Fibroblast of the aortic adventitia (primary cell): Measurements from ENCODE around the gene LAMA2. TPM values are rescaled to one million over a fixed set of nuclear protein-coding genes. Genes with fewer than 3 reads are reported as not detected.

Source experiments
- DNase-seq: peaks from one replicate; pipeline ENCODE4 v3.0.0-alpha.2; 2010; ENCODE audit warnings: low read depth
- H3K4me3 ChIP-seq: 2 replicates; pipeline ENCODE4 v1.5.1; 2011; ENCODE audit warnings: low read depth, mild to moderate bottlenecking, control low read depth, low read length, moderate library complexity
- CTCF ChIP-seq: IDR thresholded peaks from 2 replicates; pipeline ENCODE4 v1.5.1; 2011; ENCODE audit warnings: mild to moderate bottlenecking, low read length, control low read depth, inconsistent platforms; ENCODE audit not compliant: insufficient read depth
- total RNA-seq: library from RNA; depleted of rRNA; stranded (reverse); fragments of >200 nt; gene quantifications from 2 replicates; pipeline ENCODE4 v1.2.3, GENCODE V29; 2012; ENCODE audit warnings: low replicate concordance

The LAMA2 gene
- total RNA-seq, 1 donor, result 99.1 TPM

DNA sequence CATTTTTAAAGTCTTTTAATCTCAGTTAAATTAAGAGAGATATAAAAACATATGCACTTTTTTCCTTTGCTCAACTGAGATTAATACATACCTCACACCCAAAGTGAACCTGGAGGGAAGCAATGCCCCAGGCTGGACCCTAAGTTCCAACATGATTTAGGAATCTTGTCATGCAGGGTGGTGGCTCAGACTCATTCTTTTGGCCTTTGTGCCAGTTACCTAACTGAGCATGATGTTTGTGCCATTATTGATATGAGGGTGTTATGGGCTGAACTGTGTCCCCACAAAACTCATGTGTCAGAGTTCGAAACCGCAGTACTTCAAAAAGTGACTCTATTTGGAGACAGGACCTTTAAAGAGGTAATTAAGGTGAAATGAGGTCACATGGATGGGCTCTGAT is 639.0 kb downstream of the LAMA2 start:
- no peak overlapping the region for H3K4me3 ChIP-seq
- TF ChIP-seq CTCF, result no peak
- DNase-seq, result no peak

DNA sequence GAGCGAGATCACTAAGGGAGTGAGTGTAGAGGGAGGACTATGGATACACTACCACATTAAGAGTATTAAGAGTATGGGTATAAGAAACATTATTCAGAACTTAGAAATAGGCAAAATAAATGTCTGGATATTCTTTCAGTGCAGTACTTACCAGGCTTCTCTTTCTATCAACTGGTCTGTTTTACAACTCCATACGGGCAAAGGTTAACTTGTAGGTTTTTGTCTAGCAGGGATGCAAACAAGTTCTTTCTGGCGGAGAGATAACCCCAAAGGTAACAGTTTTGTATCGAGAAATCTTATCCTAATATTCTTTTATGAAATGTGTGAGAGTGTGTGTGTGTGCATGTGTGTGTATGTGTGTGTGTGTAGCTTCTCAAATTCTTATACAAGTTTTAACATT is 640.9 kb downstream of the LAMA2 start:
- no peak for TF ChIP-seq CTCF
- H3K4me3 ChIP-seq, result no peak overlapping the region
- DNase-seq, result no peak

GRCh38 chr6:129525055-129525454 is 642.1 kb downstream of the LAMA2 start:
- TF ChIP-seq CTCF, result no peak
- DNase-seq, result no peak
- H3K4me3 ChIP-seq, result no peak overlapping the region

DNA sequence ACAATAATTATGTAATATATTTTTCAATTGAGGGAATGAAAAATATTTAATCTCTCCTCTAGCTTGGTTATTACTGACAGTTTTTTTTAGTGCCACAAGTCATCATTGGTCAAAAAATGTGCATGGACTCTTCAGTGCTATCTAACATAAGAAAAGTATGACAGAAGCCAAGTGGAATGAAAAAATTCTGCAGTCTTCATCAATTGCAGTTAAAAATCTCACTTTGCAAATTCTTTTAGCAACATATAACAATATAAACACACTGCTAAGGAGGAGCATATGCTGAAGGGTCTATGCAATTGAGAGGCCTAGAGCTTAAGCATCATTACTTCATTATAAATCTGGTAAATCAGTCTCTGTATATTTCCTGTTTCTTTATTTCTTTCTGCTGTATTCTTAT is 652.0 kb downstream of the LAMA2 start:
- no peak for TF ChIP-seq CTCF

DNA sequence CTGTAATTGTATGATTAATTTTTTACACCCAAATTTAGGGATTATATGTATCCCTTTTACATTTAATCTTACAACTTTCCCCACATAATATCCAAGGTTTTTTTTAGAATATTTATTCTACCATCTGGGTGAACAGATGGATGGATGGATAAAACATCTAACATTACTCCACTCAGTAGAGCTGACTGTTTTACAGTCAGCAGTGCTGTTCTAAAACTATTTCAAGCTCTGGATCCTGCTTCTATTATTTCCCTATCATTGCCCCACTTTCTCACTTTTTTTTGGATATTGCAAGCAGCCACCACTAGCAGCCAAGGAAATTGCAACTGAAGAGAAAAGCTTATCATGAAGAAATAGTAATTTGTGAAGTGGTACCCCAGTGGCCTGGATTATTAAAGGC is 653.3 kb downstream of the LAMA2 start:
- no peak for DNase-seq
- no peak for TF ChIP-seq CTCF
- H3K4me3 ChIP-seq, result no peak overlapping the region

More for the DNA sequence above, 652.0 kb downstream of the LAMA2 start:
- no peak for DNase-seq
- no peak overlapping the region for H3K4me3 ChIP-seq

DNA sequence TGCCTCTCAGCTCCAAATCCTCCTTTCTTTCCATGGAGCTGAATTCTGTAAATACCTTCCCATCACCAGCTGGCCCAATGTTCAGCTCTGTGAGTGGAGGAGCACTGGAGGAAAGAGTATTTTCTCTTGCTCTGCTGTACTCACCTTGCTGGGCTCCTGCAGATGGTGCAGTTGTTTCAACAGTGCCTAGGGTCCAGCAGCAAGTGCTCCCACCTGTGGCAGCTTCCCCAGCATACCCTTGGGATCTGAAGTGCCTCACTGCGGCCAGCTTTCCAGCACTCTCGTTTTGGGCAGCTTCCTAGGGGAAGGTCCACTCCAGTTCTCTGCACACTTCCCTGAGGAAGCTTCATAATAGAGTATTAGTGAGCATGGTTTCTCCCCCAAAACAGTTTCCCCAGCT is 656.1 kb downstream of the LAMA2 start:
- H3K4me3 ChIP-seq, result no peak overlapping the region
- no peak for DNase-seq
- no peak for TF ChIP-seq CTCF

- no peak overlapping the region for H3K4me3 ChIP-seq
- no peak for DNase-seq
- no peak for TF ChIP-seq CTCF
Measured at GRCh38 chr6:129542705-129543104, 659.8 kb downstream of the LAMA2 start.
